Erythroblast (primary cell): Measurements from ENCODE around the gene TBC1D13.
"Not testable (repeated sequence)": the region's sequence is repeated elsewhere in the genome, so short reads cannot be mapped to it uniquely, and the experiment has no call there.

ENCODE experiments used
- DNase-seq, 2 experiments: peaks; one replicate each; lab custom pipeline; 2025; lab: John Stamatoyannopoulos, UW
- GATA1 ChIP-seq: IDR thresholded peaks from 2 replicates; pipeline ENCODE4 v1.6.1; 2011; ENCODE audit warnings: low read depth, mild to moderate bottlenecking, control low read depth, low read length, moderate library complexity
- POLR2A ChIP-seq: IDR thresholded peaks from 2 replicates; pipeline ENCODE4 v1.6.1; 2011; ENCODE audit warnings: mild to moderate bottlenecking, low read length

TBC1D13 gene

DNA sequence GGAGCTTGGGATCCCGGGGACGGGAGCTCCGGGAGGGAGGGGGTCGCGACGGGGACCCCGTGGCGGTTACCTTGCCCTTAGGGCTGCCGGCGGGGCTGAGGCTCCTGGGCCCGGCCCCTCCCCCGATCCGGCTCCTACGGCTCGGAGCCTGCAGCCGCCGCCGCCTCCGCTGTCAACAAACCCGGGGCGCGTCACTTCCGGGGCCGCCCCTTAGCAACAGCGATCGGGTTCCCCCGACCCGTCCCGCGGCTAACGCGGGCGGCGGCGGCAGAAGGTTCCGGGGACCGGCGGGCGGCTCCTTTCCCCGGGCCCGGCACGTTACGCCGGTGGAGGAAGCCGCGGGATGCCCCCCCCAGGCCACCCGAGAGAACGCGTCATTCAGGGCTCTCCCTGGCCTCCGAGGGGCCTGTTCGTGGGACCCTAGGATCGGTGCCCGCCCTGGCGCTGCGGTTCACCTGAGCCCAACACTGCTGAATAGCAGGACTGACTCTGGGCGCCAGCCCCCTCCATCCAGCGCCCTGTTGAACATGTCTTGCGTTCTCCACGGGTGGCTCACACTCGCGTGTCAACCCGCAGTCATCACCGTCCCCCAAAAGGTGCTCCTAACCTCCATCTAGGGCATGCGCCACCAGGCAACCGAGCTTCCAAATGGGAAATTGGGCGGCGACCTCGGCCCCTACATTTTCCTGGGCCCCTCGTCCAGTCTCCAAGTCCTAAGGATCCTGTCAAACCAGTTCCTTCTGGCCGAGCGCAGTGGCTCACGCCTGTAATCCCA lies 15.1 kb upstream of the TBC1D13 start, which contains the start of gene ZER1:
Gene ZER1 (minus strand): TSS at position 183 of the 775 bp plus-strand sequence. CDS start 16,362 bp downstream, outside the sequence.
- peak; percentile 96 to 98 for DNase-seq
- TF ChIP-seq POLR2A (peak; percentile 85), GATA1 (no peak)

DNA sequence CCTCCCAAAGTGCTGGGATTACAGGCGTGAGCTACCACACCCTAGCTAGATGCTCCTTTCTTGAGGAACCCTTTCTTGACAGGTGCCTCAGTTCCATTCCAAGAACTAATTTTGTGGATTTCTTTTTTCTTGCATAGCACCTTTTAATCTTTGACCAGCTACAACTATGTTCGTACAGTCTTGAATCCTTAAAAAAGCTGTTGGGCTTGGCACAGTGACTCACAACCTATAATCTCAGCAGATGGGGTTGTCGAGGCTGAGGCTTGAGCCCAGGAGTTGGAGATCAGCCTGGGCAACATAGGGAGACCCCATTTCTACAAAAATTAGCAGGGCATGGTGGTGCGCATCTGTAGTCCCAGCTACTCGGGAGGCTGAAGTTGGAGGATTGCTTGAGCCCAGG lies 14.0 kb upstream of the TBC1D13 start:
- TF ChIP-seq GATA1 (no peak), POLR2A (no peak)
- DNase-seq, result no peak

DNA sequence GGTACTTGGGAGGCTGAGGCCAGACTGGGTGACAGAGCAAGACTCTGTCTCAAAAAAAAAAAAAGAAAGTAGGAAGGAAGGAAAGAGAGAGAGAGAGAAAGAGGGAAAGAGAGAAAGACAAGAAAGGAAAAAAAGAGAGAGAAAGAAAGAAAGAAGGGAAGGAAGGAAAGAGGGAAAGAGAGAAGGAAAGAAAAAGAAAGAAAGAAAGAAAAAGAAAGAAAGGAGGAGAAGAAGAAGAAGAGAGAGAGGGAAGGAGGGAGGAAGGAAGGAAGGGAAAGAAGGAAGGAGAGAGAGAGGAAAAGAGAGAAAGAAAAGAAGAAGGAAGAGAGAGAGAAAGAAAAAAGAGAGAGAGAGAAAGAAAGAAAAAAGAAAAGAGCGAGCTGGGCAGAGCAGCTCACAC lies 12.2 kb upstream of the TBC1D13 start:
- TF ChIP-seq GATA1 (no peak), POLR2A (no peak)
- DNase-seq, result no peak

DNA sequence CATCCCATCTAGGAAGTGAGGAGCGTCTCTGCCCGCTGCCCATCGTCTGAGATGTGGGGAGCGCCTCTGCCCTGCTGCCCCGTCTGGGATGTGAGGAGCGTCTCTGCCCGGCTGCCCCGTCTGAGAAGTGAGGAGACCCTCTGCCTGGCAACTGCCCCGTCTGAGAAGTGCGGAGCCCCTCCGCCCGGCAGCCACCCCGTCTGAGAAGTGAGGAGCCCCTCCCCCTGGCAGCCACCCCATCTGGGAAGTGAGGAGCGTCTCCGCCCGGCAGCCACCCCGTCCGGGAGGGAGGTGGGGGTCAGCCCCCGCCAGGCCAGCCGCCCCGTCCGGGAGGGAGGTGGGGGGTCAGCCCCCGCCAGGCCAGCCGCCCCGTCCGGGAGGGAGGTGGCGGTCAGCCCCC lies 7.0 kb upstream of the TBC1D13 start:
- not testable (repeated sequence) for DNase-seq

DNA sequence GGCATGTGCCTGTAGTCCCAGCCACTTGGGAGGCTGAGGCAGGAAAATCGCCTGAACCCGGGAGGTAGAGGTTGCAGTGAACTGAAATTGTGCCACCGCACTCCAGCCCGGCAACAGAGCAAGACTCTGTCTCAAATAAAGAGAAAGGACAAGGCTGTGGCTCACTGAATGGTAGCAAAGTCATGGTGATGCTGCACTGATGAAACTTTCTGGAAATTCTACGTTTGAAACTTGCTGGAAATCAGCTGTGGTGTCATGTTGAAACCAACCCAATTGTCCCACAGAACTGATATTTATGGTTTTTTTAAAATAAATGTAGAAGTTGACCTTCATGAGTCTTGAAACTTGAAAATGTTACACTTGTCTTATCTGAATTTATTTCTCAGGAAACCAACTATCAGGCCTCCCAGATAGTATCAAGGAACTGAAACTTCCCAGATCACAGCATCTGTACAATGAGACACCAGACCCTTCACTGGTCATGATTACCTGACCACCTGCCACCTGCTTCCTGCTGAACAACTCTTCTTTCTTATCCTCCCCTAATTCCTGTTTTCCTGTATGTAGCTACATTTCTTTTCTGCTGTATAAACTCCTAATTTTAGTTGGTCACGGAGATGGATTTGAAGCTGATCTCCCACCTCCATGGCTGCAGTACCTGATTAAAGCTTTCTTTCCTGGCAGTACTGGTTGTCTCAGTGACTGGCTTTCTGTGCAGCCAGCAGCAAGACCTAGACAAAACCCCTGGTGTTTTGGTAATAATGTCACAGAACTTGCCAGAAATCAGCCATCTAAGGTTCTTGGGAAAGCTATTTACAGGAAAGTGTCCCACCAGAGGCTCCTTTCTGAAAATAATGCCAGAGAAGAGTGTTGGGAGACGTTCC lies 5.6 kb upstream of the TBC1D13 start:
- no peak for TF ChIP-seq POLR2A
- no peak for TF ChIP-seq GATA1
- DNase-seq, result peak; percentile 21 to 69

DNA sequence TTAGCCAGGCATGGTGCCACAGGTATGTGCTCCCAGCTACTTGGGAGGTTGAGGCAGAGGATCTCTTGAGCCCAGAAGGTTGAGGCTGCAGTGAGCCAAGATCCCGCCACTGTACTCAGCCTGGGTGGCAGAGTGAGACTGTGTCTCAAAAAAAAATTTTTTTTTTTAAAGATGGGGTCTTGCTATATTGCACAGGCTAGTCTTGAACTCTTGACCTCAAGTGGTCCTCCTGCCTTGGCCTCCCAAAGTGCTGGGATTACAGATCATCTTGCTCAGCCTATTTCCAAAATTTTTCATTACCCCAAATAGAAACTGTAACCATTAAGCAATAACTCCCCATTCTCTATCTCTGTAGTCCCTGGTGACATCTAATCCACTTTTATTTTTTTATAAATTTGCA lies 4.4 kb upstream of the TBC1D13 start:
- DNase-seq, result no peak
- TF ChIP-seq GATA1 (no peak), POLR2A (no peak)

DNA sequence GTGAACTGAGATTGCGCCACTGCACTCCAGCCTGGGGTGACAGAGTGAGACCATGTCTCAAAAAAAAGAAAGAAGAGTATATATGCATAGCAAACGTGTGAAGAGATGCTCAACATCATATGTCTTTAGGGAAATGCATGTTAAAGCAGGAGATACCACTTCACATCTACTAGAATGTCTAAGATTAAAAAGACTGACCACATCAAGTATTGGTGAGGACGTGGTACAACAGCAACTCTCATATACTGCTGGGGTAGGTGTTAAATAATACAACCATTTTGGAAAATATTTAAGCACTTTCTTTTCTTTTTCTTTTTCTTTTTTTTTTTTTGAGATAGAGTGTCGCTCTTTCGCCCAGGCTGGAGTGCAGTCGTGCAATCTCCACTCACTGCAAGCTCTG lies 1.6 kb upstream of the TBC1D13 start:
- DNase-seq, result no peak
- TF ChIP-seq POLR2A (no peak), GATA1 (no peak)

DNA sequence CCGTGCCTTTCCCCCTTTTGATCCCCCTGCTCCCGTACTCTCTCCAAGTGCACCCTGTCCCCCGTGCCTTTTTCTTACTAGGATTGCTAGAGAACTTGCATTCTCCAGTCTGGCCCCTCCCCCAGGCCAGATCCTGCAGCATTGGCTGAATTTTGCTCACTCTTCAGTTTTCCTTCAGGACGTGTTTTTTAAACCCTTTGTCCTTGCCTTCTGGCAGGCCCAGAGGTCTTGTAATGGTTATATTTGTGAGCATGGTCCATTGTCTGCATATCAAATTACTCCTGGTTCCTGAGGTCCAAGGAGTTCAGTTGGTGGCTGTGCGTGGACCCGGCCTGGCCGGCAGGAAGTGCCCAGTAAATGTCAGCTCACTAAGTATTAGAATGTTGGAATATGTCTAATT lies 606 bp downstream of the TBC1D13 start:
- DNase-seq, result peak; percentile 26 to 49
- TF ChIP-seq POLR2A, result no peak
- no peak for TF ChIP-seq GATA1

DNA sequence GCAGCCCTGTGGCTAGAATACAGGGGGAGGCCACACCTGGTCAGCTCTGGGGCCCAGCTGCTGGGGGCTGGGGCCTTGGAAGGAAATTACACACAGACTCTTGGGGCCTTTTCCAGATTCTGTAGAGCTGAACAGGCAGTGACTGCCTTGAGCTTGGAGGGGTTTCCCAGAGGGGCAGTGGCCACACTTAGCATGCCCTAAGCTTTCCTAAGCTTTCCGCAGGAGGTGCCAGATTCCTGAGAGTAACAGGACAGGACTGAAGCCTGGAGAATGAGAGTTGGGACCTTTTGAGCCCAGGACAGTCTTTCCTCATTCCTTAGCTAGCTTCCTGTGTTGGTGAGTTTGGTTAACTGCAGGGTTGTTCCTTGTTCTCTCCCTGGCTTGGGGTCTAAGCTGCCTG lies 1.4 kb downstream of the TBC1D13 start:
- no peak for DNase-seq
- no peak for TF ChIP-seq GATA1
- no peak for TF ChIP-seq POLR2A

DNA sequence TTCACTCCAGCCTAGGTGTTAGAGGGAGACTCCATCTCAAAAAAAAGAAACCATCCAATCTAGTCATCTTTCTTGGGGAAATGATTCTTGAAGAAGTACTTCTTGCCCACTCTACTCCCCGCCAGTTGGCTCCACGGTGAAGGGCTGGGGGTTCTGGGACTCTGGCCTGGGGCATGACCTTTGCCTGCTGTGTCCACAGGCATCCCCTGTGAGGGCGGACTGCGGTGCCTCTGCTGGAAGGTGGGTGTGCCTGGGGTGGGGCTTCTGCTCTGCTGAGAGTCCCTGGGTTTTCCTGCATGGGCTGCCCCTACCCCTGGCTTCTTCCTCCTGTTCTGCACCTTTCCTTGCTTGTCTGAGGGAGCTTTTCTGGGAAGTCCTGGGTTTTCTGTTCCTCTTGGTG lies 3.5 kb downstream of the TBC1D13 start:
- no peak for DNase-seq
- TF ChIP-seq GATA1 (no peak), POLR2A (no peak)

DNA sequence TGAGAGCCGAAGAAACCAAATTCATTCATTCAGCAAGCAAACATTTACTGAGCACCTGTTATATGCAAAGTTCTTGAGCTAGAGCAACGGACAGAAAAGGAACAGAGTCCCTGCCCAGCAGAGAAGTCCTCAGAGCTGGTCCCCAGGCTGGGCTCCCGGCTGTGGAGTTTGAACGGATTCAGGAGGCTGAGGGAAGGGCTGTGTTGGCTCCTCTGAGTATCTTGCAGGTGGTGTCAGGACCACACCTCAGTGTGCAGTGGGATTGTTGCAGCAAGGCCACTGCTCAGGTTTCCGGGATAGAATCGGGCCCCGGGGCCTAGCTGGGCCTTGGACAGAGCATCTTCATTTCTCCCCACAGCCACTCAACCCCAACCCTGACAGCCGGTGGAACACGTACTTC lies 5.1 kb downstream of the TBC1D13 start:
- DNase-seq, result no peak
- no peak for TF ChIP-seq GATA1
- no peak for TF ChIP-seq POLR2A

DNA sequence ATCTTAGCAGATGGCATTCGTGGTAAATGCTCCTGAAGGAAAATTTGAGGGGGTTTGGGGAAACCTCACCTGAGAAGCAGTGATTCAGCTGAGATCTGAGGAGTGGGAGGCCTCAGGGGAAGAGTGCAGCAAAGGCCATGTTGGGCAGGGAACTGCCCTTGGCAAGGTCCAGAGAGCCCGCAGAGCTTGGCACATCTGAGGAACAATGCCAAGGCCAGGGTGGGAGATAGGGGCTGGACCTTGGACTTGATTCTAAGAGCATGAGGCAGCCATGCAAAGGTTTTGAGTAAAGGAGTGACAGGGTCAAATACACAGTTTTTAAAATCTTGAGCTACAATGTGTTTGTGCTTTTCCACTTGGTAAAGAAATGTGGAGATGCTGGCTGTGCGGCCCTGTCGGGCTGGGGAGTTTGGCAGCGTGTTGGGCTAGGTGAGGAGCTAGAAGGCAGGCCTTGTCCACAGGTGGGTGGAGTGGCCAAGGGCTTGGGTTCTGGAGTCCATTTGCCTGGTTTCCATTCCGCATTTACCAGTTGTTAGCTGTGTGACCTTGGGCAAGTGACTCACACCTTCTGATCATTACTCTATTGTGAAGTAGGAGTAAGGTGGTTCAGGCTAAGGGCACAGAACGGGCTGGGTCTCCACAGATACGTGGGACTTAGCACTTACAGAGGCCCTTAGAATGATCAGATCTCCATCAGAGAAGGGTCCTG lies 6.1 kb downstream of the TBC1D13 start:
- TF ChIP-seq POLR2A (no peak), GATA1 (no peak)
- no peak for DNase-seq

DNA sequence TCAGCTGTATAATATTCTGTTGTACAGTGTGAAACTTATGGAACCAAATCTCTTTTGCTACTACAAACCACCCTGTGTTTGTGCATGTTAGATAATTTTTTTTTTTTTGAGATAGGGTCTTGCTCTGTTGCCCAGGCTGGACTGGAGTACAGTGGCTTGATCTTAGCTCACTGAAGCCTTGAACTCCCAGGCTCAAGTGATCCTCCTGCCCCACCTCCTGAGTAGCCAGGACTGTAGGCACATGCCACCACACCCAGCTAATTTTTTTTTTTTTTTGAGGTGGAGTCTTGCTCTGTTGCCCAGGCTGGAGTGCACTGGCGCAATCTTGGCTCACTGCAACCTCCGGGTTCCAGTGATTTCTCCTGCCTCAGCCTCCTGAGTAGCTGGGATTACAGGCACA lies 7.9 kb downstream of the TBC1D13 start:
- not testable (repeated sequence) for DNase-seq

DNA sequence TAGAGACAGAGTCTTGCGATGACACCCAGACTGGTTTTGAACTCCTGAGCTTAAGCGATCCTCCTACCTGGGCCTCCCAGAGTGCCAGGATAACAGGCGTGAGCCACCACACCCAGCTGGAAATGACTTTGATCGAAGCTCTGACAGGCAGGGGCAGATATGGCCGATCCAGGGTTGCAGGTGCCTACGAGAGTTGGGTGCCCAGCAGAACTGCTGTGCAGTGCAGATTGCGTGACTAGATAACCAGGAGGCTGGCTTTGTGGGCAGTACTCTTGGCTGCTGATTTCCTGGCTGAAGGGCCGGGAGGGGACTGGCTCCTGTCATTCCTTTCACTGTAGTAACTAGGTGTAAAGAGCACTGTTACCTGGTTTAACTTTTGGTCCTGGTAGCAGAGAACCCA lies 11.8 kb downstream of the TBC1D13 start:
- DNase-seq, result peak; percentile 15 to 29
- TF ChIP-seq GATA1, result no peak
- TF ChIP-seq POLR2A, result no peak
